Neutrophil (primary cell): ENCODE data around the gene YIPF5.

ENCODE experiments used
- H3K27ac ChIP-seq: fragments of 200-600 bp; sonication (generic); 2 replicates; pipeline ENCODE4 v1.5.1; 2016; ENCODE audit warnings: mild to moderate bottlenecking, moderate library complexity
- H3K27me3 ChIP-seq: fragments of 200-600 bp; sonication (generic); 2 replicates; pipeline ENCODE4 v1.6.0; 2016; ENCODE audit warnings: mild to moderate bottlenecking
- H3K36me3 ChIP-seq: fragments of 200-600 bp; sonication (generic); 2 replicates; pipeline ENCODE4 v1.5.1; 2017
- H3K4me1 ChIP-seq, 2 experiments: fragments of 200-600 bp in 1 of 2; sonication (generic) in 1 of 2; 1 replicate in 1 of 2; 2 replicates in 1 of 2; pipeline versions ENCODE4 v1.5.1 to v1.6.1; 2013 to 2016; ENCODE audit warnings: low read depth in 1 of 2, low read length in 1 of 2, mild to moderate bottlenecking in 1 of 2, moderate library complexity in 1 of 2; ENCODE audit not compliant: control insufficient read depth in 1 of 2, insufficient read depth in 1 of 2
- H3K4me3 ChIP-seq, 2 experiments: fragments of 200-600 bp in 1 of 2; sonication (generic) in 1 of 2; 1 replicate in 1 of 2; 2 replicates in 1 of 2; pipeline ENCODE4 v1.5.1; 2013 to 2016; ENCODE audit warnings: low read depth in 1 of 2, low read length in 1 of 2, mild to moderate bottlenecking in 1 of 2, moderate library complexity in 1 of 2
- H3K9me3 ChIP-seq: fragments of 200-600 bp; sonication (generic); 2 replicates; pipeline ENCODE4 v1.5.1; 2016
- CTCF ChIP-seq: fragments of 200-600 bp; sonication (generic); IDR thresholded peaks from 2 replicates; pipeline ENCODE4 v1.5.1; 2016; ENCODE audit warnings: antibody characterized with exemption

Gene YIPF5

GRCh38 chr5:144179226-144179625 is 8.8 kb upstream of the YIPF5 start:
- Histone ChIP-seq H3K27ac (no peak overlapping the region), H3K4me3 (no peak overlapping the region)

GRCh38 chr5:144177548-144177947 is 7.1 kb upstream of the YIPF5 start:
- no peaks in the 10 kb centered on the region for H3K4me1 ChIP-seq
- H3K27me3 ChIP-seq: peaks cover 71% of the 10 kb centered on the region

More at GRCh38 chr5:144179226-144179625, 8.8 kb upstream of the YIPF5 start:
- Histone ChIP-seq H3K9me3 (no peaks in the 10 kb centered on the region), H3K27me3 (peaks cover 58% of the 10 kb centered on the region), H3K36me3 (no peaks in the 10 kb centered on the region), H3K4me1 (no peaks in the 10 kb centered on the region)
- TF ChIP-seq CTCF: no peak

GRCh38 chr5:144173766-144174165 is 3.3 kb upstream of the YIPF5 start:
- Histone ChIP-seq H3K36me3 (peaks cover under 1% of the 10 kb centered on the region), H3K4me3 (no peak overlapping the region), H3K4me1 (peaks cover 15 to 16% of the 10 kb centered on the region in 2 experiments), H3K9me3 (no peaks in the 10 kb centered on the region), H3K27ac (no peak overlapping the region), H3K27me3 (peaks cover 66% of the 10 kb centered on the region)
- no peak for TF ChIP-seq CTCF

More at GRCh38 chr5:144177548-144177947, 7.1 kb upstream of the YIPF5 start:
- no peaks in the 10 kb centered on the region for H3K36me3 ChIP-seq
- no peaks in the 10 kb centered on the region for H3K9me3 ChIP-seq
- no peak overlapping the region for H3K4me3 ChIP-seq
- no peak for TF ChIP-seq CTCF
- no peak overlapping the region for H3K27ac ChIP-seq

- no peak for TF ChIP-seq CTCF
- Histone ChIP-seq H3K4me1 (peaks cover 15 to 16% of the 10 kb centered on the region in 2 experiments), H3K27me3 (peaks cover 36% of the 10 kb centered on the region), H3K4me3 (peak overlapping the region; percentile 79 to 86), H3K36me3 (peaks cover 24% of the 10 kb centered on the region), H3K9me3 (no peaks in the 10 kb centered on the region), H3K27ac (peak overlapping the region; percentile 80)
These were observed 569 bp downstream of the YIPF5 start for GRCh38 chr5:144169904-144170275.

- H3K4me3 ChIP-seq: no peak overlapping the region
- peaks cover 15 to 16% of the 10 kb centered on the region in 2 experiments for H3K4me1 ChIP-seq
- peaks cover 17% of the 10 kb centered on the region for H3K27me3 ChIP-seq
- H3K27ac ChIP-seq: no peak overlapping the region
- peaks cover 42% of the 10 kb centered on the region for H3K36me3 ChIP-seq
- TF ChIP-seq CTCF: no peak
- no peaks in the 10 kb centered on the region for H3K9me3 ChIP-seq
These were observed 2.5 kb downstream of the YIPF5 start for GRCh38 chr5:144167998-144168397.

- Histone ChIP-seq H3K36me3 (peaks cover 55% of the 10 kb centered on the region), H3K4me3 (no peak overlapping the region), H3K27ac (no peak overlapping the region), H3K27me3 (peaks cover 4% of the 10 kb centered on the region), H3K4me1 (peaks cover 15 to 16% of the 10 kb centered on the region in 2 experiments), H3K9me3 (no peaks in the 10 kb centered on the region)
- TF ChIP-seq CTCF: no peak
These were observed 3.8 kb downstream of the YIPF5 start for GRCh38 chr5:144166696-144167095.
